ENCODE data around the gene FAM124B. TPM values are rescaled to one million over a fixed set of nuclear protein-coding genes. Genes with fewer than 3 reads are reported as not detected.
"Not testable (repeated sequence)": the region's sequence is repeated elsewhere in the genome, so short reads cannot be mapped to it uniquely, and the experiment has no call there.

FAM124B gene
- polyA plus RNA-seq, 3 donors = 2.3 to 2.7 (median 2.4) TPM

DNA sequence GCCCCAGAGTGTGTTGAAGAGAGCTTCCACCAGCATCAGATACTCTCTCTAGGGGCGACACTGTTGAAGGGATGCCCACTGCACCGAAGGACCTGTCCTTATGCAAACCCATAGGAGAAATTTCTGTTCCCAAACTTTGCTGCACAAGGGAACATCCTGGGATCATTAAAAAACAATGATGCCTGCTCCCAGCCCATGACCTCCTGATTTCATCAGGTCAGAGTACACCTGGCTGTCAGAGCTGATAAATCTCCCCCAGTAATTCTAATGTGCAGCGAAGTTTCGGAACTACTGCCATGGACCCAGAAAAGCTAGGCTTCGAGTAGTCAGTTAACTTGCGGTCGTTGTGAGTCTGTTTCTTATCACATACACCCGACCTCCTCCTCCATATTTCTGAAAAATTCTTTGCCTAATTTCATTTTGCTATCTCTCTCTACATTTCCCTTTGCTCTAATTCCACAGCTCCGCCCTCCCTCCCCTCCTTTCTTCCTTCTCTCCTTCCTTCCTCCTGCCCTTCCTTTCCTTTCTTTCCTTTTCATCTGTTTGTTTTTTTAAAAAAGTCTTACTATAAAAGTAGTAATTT is 18.8 kb downstream of the FAM124B start:
- no peak for DNase-seq (ENCODE audit: low read depth in 3 of 3, low spot score in 2 of 3)

DNA sequence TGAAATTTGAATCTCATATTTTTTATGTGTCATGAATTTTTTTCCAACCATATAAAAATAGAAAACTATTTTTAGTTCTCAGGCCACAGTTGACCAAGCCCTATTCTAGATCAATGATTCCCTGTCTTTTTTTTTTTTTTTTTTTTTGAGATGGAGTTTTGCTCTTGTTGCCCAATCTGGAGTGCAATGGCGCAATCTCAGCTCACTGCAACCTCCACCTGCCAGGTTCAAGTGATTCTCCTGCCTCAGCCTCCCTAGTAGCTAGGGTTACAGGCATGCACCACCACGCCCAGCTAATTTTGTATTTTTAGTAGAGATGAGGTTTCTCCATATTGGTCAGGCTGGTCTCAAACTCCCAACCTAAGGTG is 19.6 kb downstream of the FAM124B start:
- DNase-seq (ENCODE audit: low read depth in 3 of 3, low spot score in 2 of 3) = not testable (repeated sequence)

GRCh38 chr2:224381521-224382279 is 20.2 kb downstream of the FAM124B start:
- no peak for DNase-seq (ENCODE audit: low read depth in 3 of 3, low spot score in 2 of 3)

- no peak for DNase-seq (ENCODE audit: low read depth in 3 of 3, low spot score in 2 of 3)
Measured at GRCh38 chr2:224379986-224380385, 21.9 kb downstream of the FAM124B start.

DNA sequence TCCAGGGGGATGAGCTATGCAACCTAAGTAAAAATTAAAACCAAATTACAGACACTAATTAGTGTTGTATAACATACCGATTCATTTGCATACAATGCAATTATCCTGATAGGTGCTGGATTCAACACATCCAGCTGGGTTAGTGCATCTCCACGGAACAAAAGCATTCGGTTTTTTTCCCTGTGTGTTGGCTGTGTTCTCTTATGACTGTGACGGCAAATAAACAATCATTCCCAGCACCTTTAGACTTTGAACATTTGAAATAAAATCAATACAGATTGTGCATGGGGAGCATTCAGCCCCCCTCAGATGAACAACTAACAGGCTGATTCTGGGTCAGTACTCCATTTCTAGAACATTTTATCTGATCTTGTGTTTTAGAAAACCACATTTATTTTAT is 22.7 kb downstream of the FAM124B start:
- no peak for DNase-seq (ENCODE audit: low read depth in 3 of 3, low spot score in 2 of 3)

GRCh38 chr2:224378701-224379097 is 23.2 kb downstream of the FAM124B start:
- no peak for DNase-seq (ENCODE audit: low read depth in 3 of 3, low spot score in 2 of 3)

DNA sequence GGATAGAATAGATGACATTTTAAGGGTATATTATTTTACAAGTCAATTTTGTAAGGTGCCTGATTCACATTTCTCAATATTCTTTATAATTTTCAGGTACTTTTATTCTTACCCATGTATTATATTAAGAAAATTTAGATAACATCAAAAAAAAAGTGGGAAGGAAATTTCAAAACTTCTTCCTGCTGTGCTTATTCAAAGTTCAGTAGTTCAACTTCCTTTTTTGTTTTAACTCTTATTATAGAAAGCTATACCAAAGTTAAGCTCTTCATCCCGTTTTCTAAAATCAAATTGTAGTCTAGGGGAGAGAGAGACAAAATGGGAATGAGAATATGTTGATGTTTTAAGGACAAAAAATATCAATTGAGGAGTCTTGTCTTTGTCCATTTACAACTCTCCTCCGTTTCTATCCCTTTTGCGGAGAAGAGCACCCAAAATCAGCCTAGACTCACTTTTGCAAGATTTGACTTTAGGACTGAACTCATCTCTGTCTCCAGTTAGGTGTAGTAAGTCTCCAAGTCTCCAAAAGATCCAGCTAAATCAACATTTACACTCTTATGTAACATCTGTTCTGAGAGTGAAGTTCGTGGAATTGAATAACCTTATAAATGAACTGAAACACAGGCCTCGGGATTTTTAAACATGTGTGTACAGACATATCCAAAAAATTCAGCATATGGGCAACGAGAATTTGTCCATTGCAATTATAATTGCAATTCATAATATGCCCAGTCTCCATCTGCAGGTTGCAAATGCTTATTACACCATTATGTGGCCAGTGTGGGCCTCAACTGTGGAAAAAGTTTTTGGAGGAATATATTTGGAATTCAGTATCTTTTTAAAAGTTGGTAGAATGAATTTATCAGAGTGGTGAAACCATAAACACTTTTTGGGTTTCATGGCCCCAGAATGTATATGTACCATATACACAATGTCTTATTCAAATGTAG is 23.9 kb downstream of the FAM124B start:
- DNase-seq (ENCODE audit: low read depth in 3 of 3, low spot score in 2 of 3) = no peak

GRCh38 chr2:224372641-224373040 is 29.3 kb downstream of the FAM124B start:
- no peak for DNase-seq (ENCODE audit: low read depth in 3 of 3, low spot score in 2 of 3)

DNA sequence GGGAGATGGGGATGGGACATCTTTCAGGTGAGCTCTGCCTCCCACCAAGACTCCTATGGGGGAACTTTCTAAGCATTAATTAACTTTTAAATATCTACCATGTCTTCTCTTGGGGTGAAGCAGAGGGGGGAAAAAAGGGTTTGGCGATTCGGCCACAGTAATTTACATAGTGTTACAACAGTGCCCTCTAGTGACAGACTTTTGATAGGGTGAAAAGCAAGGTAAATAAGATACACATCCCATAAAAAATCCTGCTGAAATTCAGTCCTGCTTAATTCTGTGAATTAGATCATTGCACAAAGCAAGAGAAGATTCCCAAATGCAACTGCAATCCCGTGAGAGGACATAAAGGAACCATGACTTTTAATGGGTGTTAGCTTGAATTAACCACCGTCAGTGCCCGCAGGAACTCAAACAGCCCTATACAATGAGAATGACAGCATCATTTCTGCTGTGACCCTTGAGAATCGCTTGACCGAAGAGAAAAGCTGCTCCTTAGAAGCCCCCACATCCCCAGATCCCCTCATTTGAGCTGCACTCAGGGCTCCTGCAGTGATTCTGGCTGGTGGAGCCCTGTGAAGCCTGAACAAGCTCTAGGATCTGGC is 32.8 kb downstream of the FAM124B start:
- DNase-seq (ENCODE audit: low read depth in 3 of 3, low spot score in 2 of 3) = no peak

DNA sequence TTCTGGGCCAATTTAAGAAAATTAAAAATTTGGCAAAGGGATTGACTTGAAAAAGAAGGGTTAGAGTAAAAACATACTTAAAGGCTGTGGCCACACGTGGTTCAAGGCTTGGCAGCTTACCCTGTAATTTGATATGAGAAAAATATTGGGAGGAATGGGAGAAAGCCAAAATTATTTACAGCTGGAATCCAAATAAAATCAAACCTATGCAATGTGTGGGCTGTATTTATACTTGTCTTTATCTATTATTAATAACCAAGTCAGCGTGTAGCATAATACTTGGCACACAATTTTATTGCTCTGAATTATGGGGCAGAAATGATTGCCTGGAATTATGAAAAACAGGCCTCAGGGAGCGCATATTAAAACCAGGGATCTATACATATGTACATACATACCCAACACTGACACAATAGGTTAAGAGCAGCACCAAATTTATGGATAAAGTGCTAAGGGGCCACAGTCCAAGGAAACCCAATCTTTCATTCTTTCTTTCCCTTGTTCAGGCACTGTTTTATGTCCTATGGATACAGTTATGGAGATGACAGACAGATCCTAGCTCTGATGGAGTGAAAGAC is 35.6 kb downstream of the FAM124B start:
- DNase-seq (ENCODE audit: low read depth in 3 of 3, low spot score in 2 of 3) = no peak

DNA sequence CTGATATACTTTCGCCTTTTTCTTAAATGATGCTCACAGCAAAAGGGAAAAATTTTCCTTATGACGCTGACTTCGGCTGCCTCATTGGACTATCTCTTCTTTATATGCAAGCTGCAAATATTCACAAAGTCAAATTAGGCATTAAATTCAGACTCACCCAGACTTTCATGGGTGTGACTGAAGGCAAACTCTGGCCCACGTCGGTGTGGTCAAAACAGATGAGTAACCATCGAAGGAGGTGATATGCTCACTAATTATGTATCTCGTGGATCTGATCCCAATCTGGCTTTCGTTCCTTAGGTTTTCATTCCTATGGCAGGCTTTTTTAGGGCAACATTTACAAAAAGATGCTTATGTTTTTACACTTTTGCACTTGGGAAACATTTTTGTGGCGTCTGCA is 36.6 kb downstream of the FAM124B start:
- DNase-seq (ENCODE audit: low read depth in 3 of 3, low spot score in 2 of 3) = no peak

- DNase-seq (ENCODE audit: low read depth in 3 of 3, low spot score in 2 of 3) = no peak
Measured at GRCh38 chr2:224363281-224363680, 38.6 kb downstream of the FAM124B start.

GRCh38 chr2:224362094-224362493 is 39.8 kb downstream of the FAM124B start:
- no peak for DNase-seq (ENCODE audit: low read depth in 3 of 3, low spot score in 2 of 3)

DNA sequence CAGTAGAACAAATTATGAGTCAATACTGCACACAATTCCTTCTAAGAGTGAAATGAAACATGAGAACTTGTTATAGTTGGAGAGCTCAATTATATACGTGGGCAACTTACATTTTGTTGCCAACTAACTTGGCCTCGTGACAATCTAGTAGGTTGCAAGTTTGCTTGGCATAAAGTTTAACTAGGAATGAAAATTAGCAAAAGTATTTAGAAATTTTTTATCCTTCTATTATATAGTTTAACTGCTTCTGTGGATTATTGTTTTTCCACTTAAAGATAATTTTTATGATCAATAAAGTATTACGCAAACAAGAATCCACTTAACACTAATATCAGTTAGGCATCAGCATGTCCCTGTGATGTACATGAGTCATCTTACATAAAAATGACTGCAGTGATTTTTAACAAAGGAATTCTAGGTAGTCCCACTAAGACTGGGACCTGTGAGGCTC is 41.1 kb downstream of the FAM124B start:
- DNase-seq (ENCODE audit: low read depth in 3 of 3, low spot score in 2 of 3) = no peak

DNA sequence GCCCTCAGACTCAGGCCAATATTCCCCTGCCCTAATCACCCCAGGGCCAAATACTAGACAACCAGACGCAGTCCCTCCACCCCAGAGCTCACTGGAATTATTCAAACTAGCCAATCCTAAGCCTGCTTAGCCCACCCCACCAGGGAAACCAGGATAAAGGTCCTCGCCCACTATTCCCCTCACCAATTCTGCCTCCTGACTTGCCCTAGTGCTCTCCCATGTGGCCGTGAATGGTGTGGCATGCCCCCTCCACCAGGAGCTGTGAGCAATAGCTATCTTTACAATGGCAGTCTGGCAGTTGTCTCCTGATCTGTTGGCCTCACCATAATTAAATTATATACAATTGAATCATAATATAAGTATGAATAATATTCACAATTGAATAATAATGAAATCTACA is 42.3 kb downstream of the FAM124B start:
- no peak for DNase-seq (ENCODE audit: low read depth in 3 of 3, low spot score in 2 of 3)

GRCh38 chr2:224357098-224357901 is 44.6 kb downstream of the FAM124B start:
- peak in 1 of 3 donors; percentile 40 for DNase-seq (ENCODE audit: low read depth in 3 of 3, low spot score in 2 of 3)

GRCh38 chr2:224354632-224355211 is 47.2 kb downstream of the FAM124B start:
- no peak for DNase-seq (ENCODE audit: low read depth in 3 of 3, low spot score in 2 of 3)

DNA sequence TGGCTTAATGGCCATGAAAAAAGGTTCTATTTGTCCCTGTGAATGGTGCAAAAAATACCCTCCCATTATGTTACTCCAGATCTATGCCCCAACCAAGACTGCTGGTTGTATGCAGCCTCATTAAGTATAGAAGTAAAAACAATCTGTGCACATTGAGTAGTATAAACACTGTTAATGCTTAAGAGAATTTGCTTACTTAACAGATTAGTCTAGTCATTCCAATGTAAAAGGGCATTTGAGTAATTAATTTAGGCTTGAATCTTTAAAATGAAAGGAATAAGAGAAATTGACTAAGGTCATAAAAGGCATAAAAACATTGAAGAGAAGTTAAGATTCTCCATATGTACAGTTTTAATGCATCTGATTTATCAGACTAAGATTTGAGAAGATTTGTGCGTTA is 51.2 kb downstream of the FAM124B start:
- DNase-seq (ENCODE audit: low read depth in 3 of 3, low spot score in 2 of 3) = no peak

DNA sequence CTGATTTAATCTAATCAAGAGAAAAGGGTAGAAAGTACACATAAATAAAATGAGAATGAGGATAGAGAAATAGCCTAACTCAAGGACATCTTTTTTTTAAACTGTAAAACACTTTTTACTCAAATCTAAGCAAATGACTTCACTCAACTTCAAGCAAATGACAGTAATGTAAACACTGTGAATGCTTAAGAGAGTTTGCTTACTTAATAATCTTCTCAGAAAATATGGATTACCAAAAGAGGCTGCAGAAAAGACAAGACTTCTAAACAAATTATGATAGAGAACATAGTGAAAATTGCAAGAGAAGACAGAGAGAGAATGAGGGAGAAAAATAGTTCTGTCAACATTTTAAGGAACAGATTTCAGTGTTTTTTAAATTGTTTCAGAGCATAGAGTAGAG is 52.5 kb downstream of the FAM124B start:
- no peak for DNase-seq (ENCODE audit: low read depth in 3 of 3, low spot score in 2 of 3)
